SK-N-SH (cell line): ENCODE measurements around the gene SEL1L2. TPM values are rescaled to one million over a fixed set of nuclear protein-coding genes. Genes with fewer than 3 reads are reported as not detected.

Experiments used
- CTCF ChIA-PET: fragments of 300-600, 350-600 bp; formaldehyde crosslinking; extraction: SDS; loops from one replicate; lab custom pipeline; 2021; lab: Yijun Ruan, JAX
- POLR2A ChIA-PET: fragments of 350-600 bp; sonication (Branson Sonifier 250); formaldehyde crosslinking; extraction: SDS; loops from one replicate; lab custom pipeline; 2020; ENCODE audit warnings: antibody characterized with exemption, inconsistent platforms; lab: Yijun Ruan, JAX
- DNase-seq: peaks from one replicate; pipeline ENCODE4 v3.0.0; 2012
- H2AFZ ChIP-seq: fragments of 200-600 bp; sonication (generic); 2 replicates; pipeline ENCODE4 v1.8.1; 2016; ENCODE audit warnings: antibody characterized with exemption, mild to moderate bottlenecking, low read depth
- H3F3A ChIP-seq: fragments of 200-600 bp; sonication (generic); replicated peaks from 2 replicates; pipeline ENCODE3; 2016; ENCODE audit warnings: antibody characterized with exemption, mild to moderate bottlenecking; ENCODE audit not compliant: insufficient read depth
- H3K27ac ChIP-seq, 2 experiments: fragments of 200-500 bp in 1 of 2; fragments of 200-600 bp in 1 of 2; sonication (Bioruptor generic) in 1 of 2; sonication (generic), shearing (Covaris generic) in 1 of 2; 2 replicates each; pipeline versions ENCODE4 v1.5.1 to v1.6.1; 2014 to 2016; ENCODE audit warnings: low read depth in 2 of 2, inconsistent platforms in 1 of 2, low read length in 1 of 2, mild to moderate bottlenecking in 1 of 2, mixed read lengths in 1 of 2
- H3K27me3 ChIP-seq: fragments of 200-600 bp; sonication (generic), shearing (Covaris generic); 2 replicates; pipeline ENCODE4 v1.6.1; 2016; ENCODE audit warnings: mixed run types; ENCODE audit not compliant: insufficient read depth
- H3K36me3 ChIP-seq, 2 experiments: fragments of 200-500 bp in 1 of 2; fragments of 200-600 bp in 1 of 2; sonication (Bioruptor generic) in 1 of 2; sonication (generic) in 1 of 2; replicated peaks in 1 of 2; 2 replicates each; pipeline versions ENCODE3 to v1.5.1; 2014 to 2016; ENCODE audit warnings: low read length in 1 of 2, mild to moderate bottlenecking in 1 of 2; ENCODE audit not compliant: insufficient read depth in 2 of 2, control insufficient read depth in 1 of 2
- H3K4me1 ChIP-seq, 2 experiments: fragments of 200-500 bp in 1 of 2; fragments of 200-600 bp in 1 of 2; sonication (Bioruptor generic) in 1 of 2; sonication (generic), shearing (Covaris generic) in 1 of 2; 2 replicates each; pipeline versions ENCODE4 v1.5.1 to v1.6.1; 2014 to 2016; ENCODE audit warnings: low read depth in 1 of 2, low read length in 1 of 2, mixed run types in 1 of 2; ENCODE audit not compliant: insufficient read depth in 2 of 2, control insufficient read depth in 1 of 2
- H3K4me2 ChIP-seq: fragments of 200-600 bp; sonication (generic), shearing (Covaris generic); 2 replicates; pipeline ENCODE4 v1.6.1; 2017; ENCODE audit warnings: mixed run types
- H3K4me3 ChIP-seq, 2 experiments: fragments of 200-500 bp in 1 of 2; fragments of 200-600 bp in 1 of 2; sonication (Bioruptor generic) in 1 of 2; sonication (generic), shearing (Covaris generic) in 1 of 2; 2 replicates each; pipeline versions ENCODE4 v1.5.1 to v1.8.1; 2014 to 2016; ENCODE audit warnings: low read depth in 2 of 2, inconsistent platforms in 1 of 2, low read length in 1 of 2, mild to moderate bottlenecking in 1 of 2, mixed read lengths in 1 of 2, moderate library complexity in 1 of 2
- H3K79me2 ChIP-seq: fragments of 200-600 bp; sonication (generic); 2 replicates; pipeline ENCODE4 v1.8.1; 2017; ENCODE audit warnings: mild to moderate bottlenecking; ENCODE audit not compliant: insufficient read depth
- H3K9ac ChIP-seq: fragments of 200-600 bp; sonication (generic); 2 replicates; pipeline ENCODE4 v1.6.1; 2017; ENCODE audit warnings: mixed run types
- H3K9me2 ChIP-seq: fragments of 200-600 bp; sonication (generic); 2 replicates; pipeline ENCODE4 v1.6.1; 2017; ENCODE audit warnings: mixed run types
- H3K9me3 ChIP-seq: fragments of 200-600 bp; sonication (generic); 2 replicates; pipeline ENCODE4 v1.6.1; 2017; ENCODE audit warnings: mixed run types, mild to moderate bottlenecking, moderate library complexity
- H4K20me1 ChIP-seq: fragments of 200-600 bp; sonication (generic); 2 replicates; pipeline ENCODE4 v1.6.1; 2017; ENCODE audit warnings: mild to moderate bottlenecking, mixed run types; ENCODE audit not compliant: insufficient read depth
- CTCF ChIP-seq: fragments of 200-600 bp; sonication (generic); IDR thresholded peaks from 2 replicates; pipeline ENCODE4 v1.6.1; 2017; ENCODE audit warnings: antibody characterized with exemption, mild to moderate bottlenecking, moderate library complexity
- ELF1 ChIP-seq: IDR thresholded peaks from 2 replicates; pipeline ENCODE4 v1.4.0; 2012
- EP300 ChIP-seq, 2 experiments: IDR thresholded peaks; 2 replicates each; pipeline versions ENCODE4 v1.4.0 to v1.6.1; 2012; ENCODE audit warnings: borderline replicate concordance in 1 of 2, low read depth in 1 of 2, low read length in 1 of 2
- EZH2phosphoT487 ChIP-seq: fragments of 200-600 bp; sonication (generic); IDR thresholded peaks from 2 replicates; pipeline ENCODE4 v1.6.1; 2017; ENCODE audit warnings: low read depth, mixed run types, mild to moderate bottlenecking, antibody characterized with exemption, moderate library complexity, borderline replicate concordance
- FOSL2 ChIP-seq: IDR thresholded peaks from 2 replicates; pipeline ENCODE4 v1.4.0; 2012; ENCODE audit warnings: low read depth, mild to moderate bottlenecking, moderate library complexity, borderline replicate concordance
- FOXJ3 ChIP-seq: sonication (generic); formaldehyde crosslinking; IDR thresholded peaks from 2 replicates; pipeline ENCODE4 v1.5.1; 2020; ENCODE audit warnings: mild to moderate bottlenecking, missing genetic modification reagents
- GATA2 ChIP-seq: sonication (generic); formaldehyde crosslinking; IDR thresholded peaks from 2 replicates; pipeline ENCODE4 v1.5.0; 2020; ENCODE audit warnings: mild to moderate bottlenecking, missing genetic modification reagents
- JUND ChIP-seq: IDR thresholded peaks from 2 replicates; pipeline ENCODE4 v1.4.0; 2012
- NFIC ChIP-seq: IDR thresholded peaks from 2 replicates; pipeline ENCODE4 v1.4.0; 2012; ENCODE audit warnings: borderline replicate concordance
- RAD21 ChIP-seq: IDR thresholded peaks from 2 replicates; pipeline ENCODE4 v1.6.1; 2012; ENCODE audit warnings: mild to moderate bottlenecking, low read length
- RCOR1 ChIP-seq: fragments of 150-350 bp; IDR thresholded peaks from 2 replicates; pipeline ENCODE4 v1.6.1; 2017; ENCODE audit warnings: antibody characterized with exemption, low read length
- RFX5 ChIP-seq: IDR thresholded peaks from 2 replicates; pipeline ENCODE4 v1.6.1; 2012; ENCODE audit warnings: mild to moderate bottlenecking, improper control_type of control experiment, low read length
- RXRA ChIP-seq: IDR thresholded peaks from 2 replicates; pipeline ENCODE4 v1.4.0; 2012; ENCODE audit warnings: low read depth, mild to moderate bottlenecking, borderline replicate concordance
- SIN3A ChIP-seq: IDR thresholded peaks from 2 replicates; pipeline ENCODE4 v1.6.1; 2012; ENCODE audit warnings: low read depth, mild to moderate bottlenecking, low read length, moderate library complexity, borderline replicate concordance
- SMC3 ChIP-seq: IDR thresholded peaks from 2 replicates; pipeline ENCODE4 v1.6.1; 2012; ENCODE audit warnings: low read depth, low read length, improper control_type of control experiment
- TAF1 ChIP-seq: IDR thresholded peaks from 2 replicates; pipeline ENCODE4 v1.6.1; 2012; ENCODE audit warnings: low read depth, mild to moderate bottlenecking, low read length, moderate library complexity, borderline replicate concordance
- YY1 ChIP-seq: IDR thresholded peaks from 2 replicates; pipeline ENCODE4 v1.4.0; 2012; ENCODE audit warnings: low read depth, mild to moderate bottlenecking
- ZBTB33 ChIP-seq: IDR thresholded peaks from 2 replicates; pipeline ENCODE4 v1.4.0; 2012; ENCODE audit warnings: low read depth, borderline replicate concordance
- WGBS: methylation state at CpG from one replicate; pipeline ENCODE4 v1.1.6; 2017; ENCODE audit warnings: low lambda C conversion rate; 5-methylcytosine and 5-hydroxymethylcytosine counted together
- polyA plus RNA-seq, 3 experiments: library from polyadenylated mRNA; depleted of rRNA; stranded (reverse); fragments of >200 nt; gene quantifications; 2 replicates each; pipeline ENCODE4 v1.2.3, GENCODE V29; 2012
- TF ChIP-seq, protein P1 (sequence below): IDR thresholded peaks from 2 replicates; pipeline ENCODE4 v1.4.0; 2012; ENCODE audit warnings: low read depth
- TF ChIP-seq, protein P2 (sequence below): IDR thresholded peaks from 2 replicates; pipeline ENCODE4 v1.6.1; 2012; ENCODE audit warnings: mild to moderate bottlenecking, low read depth, low read length, moderate library complexity

Gene SEL1L2
- polyA plus RNA-seq, 1 of the 3 experiments (the other 2 are of a cell fraction) = not detected

DNA sequence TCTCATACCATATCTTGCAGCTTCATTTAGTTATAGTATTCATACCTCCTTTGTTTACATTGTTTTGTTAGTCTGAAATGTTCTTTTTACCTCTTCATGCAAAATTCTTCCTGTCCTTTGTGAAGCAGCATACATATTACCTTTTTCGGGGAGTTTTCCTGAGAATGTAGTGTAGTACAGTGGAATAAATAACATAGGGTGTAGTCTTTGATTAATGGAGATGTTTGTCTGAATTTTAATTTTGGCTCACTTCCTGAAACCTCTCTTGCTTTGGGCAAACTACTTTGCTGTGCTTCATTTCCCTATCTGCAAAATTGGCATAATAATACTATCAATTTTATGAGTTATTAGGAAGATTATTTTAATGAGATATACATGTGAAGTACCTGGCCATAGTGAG lies 10.5 kb upstream of the SEL1L2 start:
- Histone ChIP-seq H3K9ac (no peak overlapping the region), H2AFZ (no peak overlapping the region), H3K4me2 (no peak overlapping the region), H4K20me1 (no peaks in the 10 kb centered on the region), H3K79me2 (no peaks in the 10 kb centered on the region), H3K9me2 (no peaks in the 10 kb centered on the region), H3K9me3 (no peaks in the 10 kb centered on the region), H3K27ac (no peak overlapping the region), H3K27me3 (no peaks in the 10 kb centered on the region), H3K4me3 (no peak overlapping the region), H3K4me1 (peaks cover 0 to 4% of the 10 kb centered on the region in 2 experiments; a peak in 1 of 4 replicates), H3K36me3 (no peaks in the 10 kb centered on the region), H3F3A (no peaks in the 10 kb centered on the region)
- CTCF ChIA-PET = no interaction called here
- DNase-seq = no peak
- WGBS = 89% methylated on average over 1 of the region's 1 CpG
- TF ChIP-seq SIN3A (no peak), RFX5 (no peak), RAD21 (no peak), YY1 (no peak), ELF1 (no peak), SMC3 (no peak), FOSL2 (no peak), GATA2 (CRISPR knock-in tag) (no peak), EZH2phosphoT487 (no peak), RCOR1 (no peak)
- POLR2A ChIA-PET = no interaction called here

- Histone ChIP-seq H3K9me3 (peaks cover 4% of the 10 kb centered on the region; the same call in 1 of the 2 replicates), H3K27ac (no peak overlapping the region), H3K4me2 (peak overlapping the region; percentile 86), H3F3A (no peaks in the 10 kb centered on the region), H3K4me3 (peak overlapping the region; percentile 67 to 81), H3K4me1 (peaks cover 0 to 4% of the 10 kb centered on the region in 2 experiments; a peak in 1 of 4 replicates), H3K79me2 (no peaks in the 10 kb centered on the region), H4K20me1 (no peaks in the 10 kb centered on the region), H3K27me3 (no peaks in the 10 kb centered on the region), H3K36me3 (no peaks in the 10 kb centered on the region), H2AFZ (peak overlapping the region; percentile 17; the same call in 1 of the 2 replicates), H3K9me2 (no peaks in the 10 kb centered on the region), H3K9ac (no peak overlapping the region)
- 31% methylated on average over 13 of the region's 13 CpGs for WGBS
- CTCF ChIA-PET = interaction anchor here (0.9 to 1.2 kb wide), 3 partner anchors 9 to 208 kb away, joined by 3 to 4 read pairs (median 4); no protein-coding TSS in a partner anchor
- POLR2A ChIA-PET = no interaction called here
- TF ChIP-seq, protein P1, sequence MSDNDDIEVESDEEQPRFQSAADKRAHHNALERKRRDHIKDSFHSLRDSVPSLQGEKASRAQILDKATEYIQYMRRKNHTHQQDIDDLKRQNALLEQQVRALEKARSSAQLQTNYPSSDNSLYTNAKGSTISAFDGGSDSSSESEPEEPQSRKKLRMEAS = no peak
- TF ChIP-seq RXRA (no peak), SIN3A (no peak), SMC3 (no peak), EP300 (IDR thresholded peaks at IDR 0.05; ENCODE audit: borderline replicate concordance in 1 of 2, low read depth in 1 of 2, low read length in 1 of 2) (no peak), TAF1 (no peak), JUND (no peak), FOSL2 (no peak), GATA2 (CRISPR knock-in tag) (no peak), ZBTB33 (no peak), FOXJ3 (no peak), CTCF (no peak), NFIC (no peak)
- TF ChIP-seq, protein P2, sequence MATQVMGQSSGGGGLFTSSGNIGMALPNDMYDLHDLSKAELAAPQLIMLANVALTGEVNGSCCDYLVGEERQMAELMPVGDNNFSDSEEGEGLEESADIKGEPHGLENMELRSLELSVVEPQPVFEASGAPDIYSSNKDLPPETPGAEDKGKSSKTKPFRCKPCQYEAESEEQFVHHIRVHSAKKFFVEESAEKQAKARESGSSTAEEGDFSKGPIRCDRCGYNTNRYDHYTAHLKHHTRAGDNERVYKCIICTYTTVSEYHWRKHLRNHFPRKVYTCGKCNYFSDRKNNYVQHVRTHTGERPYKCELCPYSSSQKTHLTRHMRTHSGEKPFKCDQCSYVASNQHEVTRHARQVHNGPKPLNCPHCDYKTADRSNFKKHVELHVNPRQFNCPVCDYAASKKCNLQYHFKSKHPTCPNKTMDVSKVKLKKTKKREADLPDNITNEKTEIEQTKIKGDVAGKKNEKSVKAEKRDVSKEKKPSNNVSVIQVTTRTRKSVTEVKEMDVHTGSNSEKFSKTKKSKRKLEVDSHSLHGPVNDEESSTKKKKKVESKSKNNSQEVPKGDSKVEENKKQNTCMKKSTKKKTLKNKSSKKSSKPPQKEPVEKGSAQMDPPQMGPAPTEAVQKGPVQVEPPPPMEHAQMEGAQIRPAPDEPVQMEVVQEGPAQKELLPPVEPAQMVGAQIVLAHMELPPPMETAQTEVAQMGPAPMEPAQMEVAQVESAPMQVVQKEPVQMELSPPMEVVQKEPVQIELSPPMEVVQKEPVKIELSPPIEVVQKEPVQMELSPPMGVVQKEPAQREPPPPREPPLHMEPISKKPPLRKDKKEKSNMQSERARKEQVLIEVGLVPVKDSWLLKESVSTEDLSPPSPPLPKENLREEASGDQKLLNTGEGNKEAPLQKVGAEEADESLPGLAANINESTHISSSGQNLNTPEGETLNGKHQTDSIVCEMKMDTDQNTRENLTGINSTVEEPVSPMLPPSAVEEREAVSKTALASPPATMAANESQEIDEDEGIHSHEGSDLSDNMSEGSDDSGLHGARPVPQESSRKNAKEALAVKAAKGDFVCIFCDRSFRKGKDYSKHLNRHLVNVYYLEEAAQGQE = no peak
- no peak for DNase-seq
Measured at GRCh38 chr20:13996265-13996664, 5.9 kb upstream of the SEL1L2 start.
